MG63 (cell line): Measurements from ENCODE around the gene MPHOSPH10. TPM values are rescaled to one million over a fixed set of nuclear protein-coding genes. Genes with fewer than 3 reads are reported as not detected.
"Not testable (repeated sequence)": the region's sequence is repeated elsewhere in the genome, so short reads cannot be mapped to it uniquely, and the experiment has no call there.

ENCODE experiments used
- DNase-seq: peaks from one replicate; pipeline ENCODE4 v3.0.0-alpha.2; 2020
- H3K27me3 ChIP-seq: fragments of 250-450 bp; sonication (Bioruptor Pico); 2 replicates; pipeline ENCODE4 v1.5.1; 2020; ENCODE audit warnings: mild to moderate bottlenecking, moderate library complexity
- H3K36me3 ChIP-seq: fragments of 250-450 bp; sonication (Bioruptor Pico); 2 replicates; pipeline ENCODE4 v1.5.1; 2020; ENCODE audit warnings: mild to moderate bottlenecking, moderate library complexity
- H3K4me3 ChIP-seq: fragments of 250-450 bp; sonication (Bioruptor Pico); 2 replicates; pipeline ENCODE4 v1.5.1; 2020; ENCODE audit warnings: mild to moderate bottlenecking, moderate library complexity
- H3K9me3 ChIP-seq: fragments of 250-450 bp; sonication (Bioruptor Pico); 2 replicates; pipeline ENCODE4 v1.5.1; 2020; ENCODE audit warnings: mild to moderate bottlenecking, moderate library complexity
- total RNA-seq: library from RNA; depleted of rRNA; stranded (reverse); fragments of >200 nt; shearing (Covaris generic); gene quantifications from 2 replicates; pipeline ENCODE4 v1.2.3, GENCODE V29; 2014; ENCODE audit warnings: low replicate concordance

Gene MPHOSPH10
- total RNA-seq, 1 experiment from 2014 or later: 12.5 TPM

GRCh38 chr2:71151620-71152019 lies 21.2 kb downstream of the MPHOSPH10 start:
- no peak for DNase-seq
- Histone ChIP-seq H3K4me3 (no peak overlapping the region), H3K36me3 (peaks cover 36% of the 10 kb centered on the region), H3K9me3 (no peaks in the 10 kb centered on the region), H3K27me3 (no peaks in the 10 kb centered on the region)

DNA sequence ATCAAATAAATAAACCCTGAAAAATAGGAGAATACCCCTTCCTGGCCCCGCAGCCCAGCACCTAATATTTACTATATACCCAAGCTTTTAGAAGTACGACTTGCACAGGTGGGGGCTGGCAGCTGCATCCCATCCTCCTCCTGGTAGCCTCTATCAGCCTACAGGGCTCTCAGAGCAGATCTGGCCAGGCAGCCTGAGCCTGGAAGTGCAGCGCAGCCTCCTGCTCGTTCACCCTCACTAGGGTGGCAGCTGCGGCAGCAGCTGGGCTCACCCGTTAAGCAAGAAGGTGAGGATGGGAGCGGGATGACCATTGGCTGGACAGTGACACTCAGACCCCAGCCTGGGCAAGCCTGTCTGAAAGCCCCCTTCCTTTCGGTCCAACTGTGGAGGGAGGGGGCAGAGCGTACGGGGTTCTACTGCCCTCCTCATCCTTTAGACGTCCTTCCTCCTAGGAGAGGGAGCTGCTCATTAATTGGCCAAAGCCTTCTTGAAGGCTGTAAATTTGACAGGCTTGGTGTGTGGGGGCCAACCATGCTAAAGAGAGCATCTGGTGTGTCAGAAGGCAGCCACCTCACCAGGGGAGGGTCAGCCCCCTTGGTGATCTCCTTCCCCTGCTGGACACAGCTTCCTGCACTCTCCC lies 23.3 kb downstream of the MPHOSPH10 start:
- Histone ChIP-seq H3K36me3 (peaks cover 17% of the 10 kb centered on the region), H3K9me3 (no peaks in the 10 kb centered on the region), H3K27me3 (no peaks in the 10 kb centered on the region), H3K4me3 (no peak overlapping the region)
- DNase-seq: no peak

DNA sequence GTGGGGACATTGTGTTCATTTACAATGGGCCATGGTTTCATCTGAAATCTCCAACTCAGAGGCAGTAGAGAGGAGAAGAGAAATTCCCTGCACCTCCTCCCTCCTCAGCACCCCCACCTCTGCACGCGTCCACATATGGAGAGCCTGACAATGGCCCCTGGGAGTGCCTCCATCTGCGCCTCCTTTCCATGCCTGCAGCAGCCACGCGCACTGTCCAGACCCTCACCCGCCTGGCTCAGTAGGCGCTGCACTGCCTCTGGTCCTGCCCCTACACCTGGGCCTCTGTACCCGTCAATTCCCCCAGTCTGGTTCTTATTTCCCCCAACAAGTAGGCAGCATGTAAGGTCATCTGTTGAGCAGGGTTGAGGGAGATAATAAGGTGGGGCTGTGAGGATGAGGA lies 23.8 kb downstream of the MPHOSPH10 start:
- H3K9me3 ChIP-seq: no peaks in the 10 kb centered on the region
- H3K36me3 ChIP-seq: peaks cover 12% of the 10 kb centered on the region
- H3K4me3 ChIP-seq: no peak overlapping the region
- no peak for DNase-seq
- H3K27me3 ChIP-seq: no peaks in the 10 kb centered on the region

- Histone ChIP-seq H3K36me3 (peaks cover 9% of the 10 kb centered on the region), H3K9me3 (no peaks in the 10 kb centered on the region), H3K27me3 (no peaks in the 10 kb centered on the region), H3K4me3 (no peak overlapping the region)
- no peak for DNase-seq
Measured at GRCh38 chr2:71154798-71155197, 24.4 kb downstream of the MPHOSPH10 start.

GRCh38 chr2:71155846-71156245 lies 25.4 kb downstream of the MPHOSPH10 start:
- H3K36me3 ChIP-seq: no peaks in the 10 kb centered on the region
- DNase-seq: no peak
- no peaks in the 10 kb centered on the region for H3K9me3 ChIP-seq
- H3K27me3 ChIP-seq: no peaks in the 10 kb centered on the region
- no peak overlapping the region for H3K4me3 ChIP-seq

DNA sequence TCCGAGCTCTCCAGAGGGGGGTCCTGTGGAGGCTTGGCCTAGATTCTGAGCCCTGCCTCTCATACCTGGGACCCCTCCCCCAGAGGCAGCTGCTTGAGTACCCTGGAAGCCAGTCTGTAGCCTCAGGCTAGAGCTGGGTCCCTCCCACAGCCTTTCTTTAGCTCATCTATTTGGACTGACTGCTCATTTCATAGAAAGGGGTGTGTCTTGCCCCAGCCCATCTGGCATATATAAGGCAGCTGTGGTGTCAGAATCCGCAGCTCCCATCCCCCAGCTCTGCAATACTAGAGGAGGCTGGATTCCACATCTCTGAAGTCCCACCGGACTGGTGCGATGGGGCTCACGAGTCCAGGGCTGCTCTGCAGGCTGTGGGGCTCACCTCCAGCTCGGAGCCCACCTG lies 26.1 kb downstream of the MPHOSPH10 start:
- no peaks in the 10 kb centered on the region for H3K27me3 ChIP-seq
- no peaks in the 10 kb centered on the region for H3K36me3 ChIP-seq
- no peak overlapping the region for H3K4me3 ChIP-seq
- no peaks in the 10 kb centered on the region for H3K9me3 ChIP-seq
- DNase-seq: peak; percentile 23

DNA sequence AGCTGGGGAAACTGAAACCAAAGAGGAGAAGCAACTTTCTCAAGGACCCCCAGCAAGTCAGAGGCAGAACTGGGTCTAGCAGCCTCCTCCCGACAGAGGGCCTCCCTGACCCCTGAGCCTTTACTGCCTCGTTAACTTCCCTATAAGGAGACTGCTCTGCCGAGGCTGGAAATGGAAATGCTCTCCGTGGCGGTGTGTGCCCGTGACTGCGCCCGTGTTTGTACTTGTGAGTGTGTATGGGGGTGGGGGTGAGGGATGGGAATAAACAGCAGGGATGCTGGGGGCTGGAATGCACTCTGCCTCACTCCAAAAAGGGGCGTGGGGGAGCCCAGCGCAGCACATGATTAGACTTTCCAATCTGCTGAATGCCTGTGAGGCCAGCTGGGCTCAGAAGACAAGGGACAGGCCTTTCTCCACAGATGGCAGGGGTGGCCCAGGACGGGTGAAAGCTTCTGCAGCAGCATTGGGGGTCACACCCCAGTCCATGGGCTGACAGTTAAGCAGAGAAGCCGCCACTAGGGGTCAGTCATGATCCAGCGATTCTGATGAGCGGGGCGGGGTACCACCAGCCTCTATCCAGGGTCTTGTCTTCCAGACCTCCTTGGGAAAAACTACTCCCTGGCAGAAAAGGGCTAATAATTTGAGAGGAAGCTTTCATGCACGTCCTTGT lies 26.8 kb downstream of the MPHOSPH10 start:
- DNase-seq: peak; percentile 22
- no peaks in the 10 kb centered on the region for H3K27me3 ChIP-seq
- H3K4me3 ChIP-seq: 0 out of 2 replicates have a peak overlapping the region, but pooled peaks have one; percentile 10

DNA sequence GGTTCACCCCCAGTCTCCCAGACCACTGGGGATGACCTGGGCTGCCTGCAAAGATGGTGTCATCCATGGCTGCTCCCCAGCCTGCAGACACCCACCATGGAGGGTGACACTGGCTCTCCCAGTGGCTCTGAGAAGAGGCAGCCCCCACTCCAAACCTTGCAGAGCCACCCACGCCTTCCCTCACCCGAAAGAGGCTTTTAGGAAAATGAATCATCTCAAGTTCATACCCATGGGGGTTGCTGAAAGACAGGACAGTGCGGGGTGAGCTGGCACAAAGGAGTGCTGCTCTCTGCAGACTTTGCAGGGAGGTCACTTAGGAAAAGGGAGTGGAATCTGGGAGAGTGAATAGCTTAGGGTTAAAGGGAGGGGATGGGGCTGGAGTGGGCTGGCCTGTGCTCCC lies 36.4 kb downstream of the MPHOSPH10 start:
- Histone ChIP-seq H3K4me3 (no peak overlapping the region), H3K9me3 (no peaks in the 10 kb centered on the region), H3K36me3 (no peaks in the 10 kb centered on the region), H3K27me3 (no peaks in the 10 kb centered on the region)
- DNase-seq: peak; percentile 34

More for the DNA sequence above, 26.8 kb downstream of the MPHOSPH10 start:
- Histone ChIP-seq H3K9me3 (no peaks in the 10 kb centered on the region), H3K36me3 (no peaks in the 10 kb centered on the region)

DNA sequence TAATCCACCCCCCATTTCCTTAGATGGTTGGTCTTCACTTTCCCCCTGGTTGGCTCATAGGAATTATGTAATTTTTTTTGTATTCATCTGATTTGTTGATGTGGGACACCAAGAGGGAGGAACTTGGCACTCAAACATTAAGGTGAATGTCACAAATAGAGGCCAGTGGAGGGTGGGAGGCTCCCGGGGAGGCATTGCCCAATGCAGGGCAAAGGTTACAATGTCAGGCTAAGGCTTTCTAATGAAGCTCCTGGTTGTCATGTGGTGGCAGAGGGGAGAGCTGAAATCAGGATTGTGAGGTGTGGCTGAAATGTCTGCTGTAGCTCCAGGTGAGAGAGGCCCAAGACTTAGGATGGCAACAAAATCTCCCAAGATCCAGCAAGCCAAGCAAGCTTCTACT lies 42.7 kb downstream of the MPHOSPH10 start:
- Histone ChIP-seq H3K9me3 (no peaks in the 10 kb centered on the region), H3K27me3 (no peaks in the 10 kb centered on the region), H3K36me3 (no peaks in the 10 kb centered on the region), H3K4me3 (no peak overlapping the region)
- no peak for DNase-seq

DNA sequence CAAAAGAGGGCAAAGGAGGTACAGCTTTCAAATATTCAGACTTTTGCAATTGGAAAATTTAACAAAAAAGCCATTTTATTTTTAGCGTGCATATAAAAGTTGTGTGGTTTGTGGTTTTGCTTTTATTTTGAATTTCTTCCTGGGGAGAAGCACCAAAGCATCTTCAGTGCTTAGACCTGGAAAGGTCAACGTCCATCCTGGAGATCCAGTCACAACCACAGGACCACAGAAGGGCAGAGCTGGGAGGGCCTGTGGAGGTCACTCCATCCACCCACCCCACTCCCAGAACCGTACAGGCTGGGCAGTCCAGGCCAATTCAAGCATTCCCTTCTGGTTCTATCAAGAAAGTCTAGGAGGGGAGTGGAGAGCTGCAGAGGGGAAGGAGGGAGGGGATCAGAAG lies 43.8 kb downstream of the MPHOSPH10 start:
- Histone ChIP-seq H3K4me3 (no peak overlapping the region), H3K36me3 (no peaks in the 10 kb centered on the region), H3K27me3 (no peaks in the 10 kb centered on the region), H3K9me3 (no peaks in the 10 kb centered on the region)
- no peak for DNase-seq

GRCh38 chr2:71178836-71179235 lies 48.4 kb downstream of the MPHOSPH10 start:
- H3K9me3 ChIP-seq, H3K4me3 ChIP-seq, H3K27me3 ChIP-seq, DNase-seq, H3K36me3 ChIP-seq: not testable (repeated sequence)

DNA sequence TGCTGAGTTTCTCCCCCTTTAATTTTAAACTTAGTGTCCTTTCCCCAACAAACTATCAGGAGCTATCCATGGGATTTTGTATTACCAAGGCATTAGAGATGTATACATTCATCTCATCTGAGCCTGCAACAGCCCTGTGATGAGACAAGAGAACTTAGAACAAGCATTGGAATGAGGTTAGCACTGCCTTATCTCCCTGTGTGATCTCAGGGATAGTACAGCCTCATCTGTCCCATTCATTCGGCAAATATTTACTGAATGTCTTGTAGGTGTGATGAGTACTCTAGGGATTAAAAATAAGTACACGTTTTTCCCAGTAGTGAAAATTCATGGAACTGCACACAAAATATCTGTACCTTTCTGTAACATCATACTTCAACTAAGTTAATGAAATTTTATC lies 50.9 kb downstream of the MPHOSPH10 start:
- no peak for DNase-seq
- Histone ChIP-seq H3K36me3 (no peaks in the 10 kb centered on the region), H3K27me3 (no peaks in the 10 kb centered on the region), H3K9me3 (no peaks in the 10 kb centered on the region), H3K4me3 (no peak overlapping the region)

DNA sequence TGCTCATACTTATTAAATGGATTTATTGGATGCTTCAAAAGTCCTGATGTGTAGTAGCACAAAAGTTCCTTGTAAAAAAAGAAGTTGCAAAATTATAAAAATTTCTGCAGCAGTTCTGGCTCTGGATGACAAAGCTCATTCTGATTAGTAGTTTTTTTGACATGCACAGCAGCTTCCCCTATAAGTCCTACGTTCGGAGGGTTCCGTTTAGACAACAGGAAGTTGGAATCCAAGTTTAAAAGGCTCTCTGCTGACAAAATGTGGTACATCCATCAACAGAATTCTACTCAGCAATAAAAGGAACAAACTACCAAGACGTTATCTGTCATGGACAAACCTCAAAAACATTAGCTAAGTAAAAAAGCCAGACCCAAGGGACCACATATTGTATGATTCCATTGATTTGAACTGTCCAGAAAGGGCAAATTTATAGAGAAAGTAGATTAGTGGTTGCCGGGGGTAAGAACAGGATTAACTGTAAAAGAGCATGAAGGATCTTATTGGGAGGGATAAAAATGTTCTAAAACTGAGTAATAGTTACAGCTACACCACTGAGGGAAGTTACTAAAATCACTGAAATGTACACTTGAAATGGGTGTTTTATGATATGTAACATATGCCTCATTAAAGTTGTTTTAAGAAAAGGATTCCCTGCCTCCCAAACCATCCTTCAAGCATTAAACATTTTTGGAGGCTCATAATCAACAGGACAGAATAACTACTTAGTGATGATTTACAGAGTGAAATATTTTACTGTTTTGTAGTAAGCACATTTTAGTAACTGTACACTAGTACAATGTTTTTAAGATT lies 53.1 kb downstream of the MPHOSPH10 start:
- H3K27me3 ChIP-seq, H3K36me3 ChIP-seq, H3K9me3 ChIP-seq, DNase-seq, H3K4me3 ChIP-seq: not testable (repeated sequence)

DNA sequence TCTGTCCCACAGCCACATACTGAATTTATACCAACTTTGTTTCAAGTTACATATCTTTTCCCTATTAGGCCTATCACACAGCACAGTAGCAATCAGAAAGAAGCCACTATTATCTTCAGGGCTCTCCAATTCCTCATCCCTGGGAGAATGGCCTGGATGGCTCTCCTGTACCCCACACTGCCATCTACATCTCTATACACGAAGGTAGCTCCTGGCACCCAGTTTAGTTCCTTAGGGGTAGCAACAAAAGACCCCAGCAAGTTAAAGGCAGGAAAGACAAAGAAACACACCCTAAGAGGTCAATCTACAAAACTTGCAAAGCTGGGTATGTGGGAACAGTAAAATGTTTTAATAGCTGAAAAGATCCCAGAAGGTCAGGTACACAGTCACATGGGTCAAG lies 56.5 kb downstream of the MPHOSPH10 start:
- Histone ChIP-seq H3K27me3 (no peaks in the 10 kb centered on the region), H3K36me3 (no peaks in the 10 kb centered on the region), H3K9me3 (no peaks in the 10 kb centered on the region), H3K4me3 (no peak overlapping the region)
- no peak for DNase-seq

GRCh38 chr2:71187589-71187988 lies 57.2 kb downstream of the MPHOSPH10 start:
- Histone ChIP-seq H3K4me3 (no peak overlapping the region), H3K27me3 (no peaks in the 10 kb centered on the region), H3K36me3 (no peaks in the 10 kb centered on the region), H3K9me3 (no peaks in the 10 kb centered on the region)
- DNase-seq: no peak

DNA sequence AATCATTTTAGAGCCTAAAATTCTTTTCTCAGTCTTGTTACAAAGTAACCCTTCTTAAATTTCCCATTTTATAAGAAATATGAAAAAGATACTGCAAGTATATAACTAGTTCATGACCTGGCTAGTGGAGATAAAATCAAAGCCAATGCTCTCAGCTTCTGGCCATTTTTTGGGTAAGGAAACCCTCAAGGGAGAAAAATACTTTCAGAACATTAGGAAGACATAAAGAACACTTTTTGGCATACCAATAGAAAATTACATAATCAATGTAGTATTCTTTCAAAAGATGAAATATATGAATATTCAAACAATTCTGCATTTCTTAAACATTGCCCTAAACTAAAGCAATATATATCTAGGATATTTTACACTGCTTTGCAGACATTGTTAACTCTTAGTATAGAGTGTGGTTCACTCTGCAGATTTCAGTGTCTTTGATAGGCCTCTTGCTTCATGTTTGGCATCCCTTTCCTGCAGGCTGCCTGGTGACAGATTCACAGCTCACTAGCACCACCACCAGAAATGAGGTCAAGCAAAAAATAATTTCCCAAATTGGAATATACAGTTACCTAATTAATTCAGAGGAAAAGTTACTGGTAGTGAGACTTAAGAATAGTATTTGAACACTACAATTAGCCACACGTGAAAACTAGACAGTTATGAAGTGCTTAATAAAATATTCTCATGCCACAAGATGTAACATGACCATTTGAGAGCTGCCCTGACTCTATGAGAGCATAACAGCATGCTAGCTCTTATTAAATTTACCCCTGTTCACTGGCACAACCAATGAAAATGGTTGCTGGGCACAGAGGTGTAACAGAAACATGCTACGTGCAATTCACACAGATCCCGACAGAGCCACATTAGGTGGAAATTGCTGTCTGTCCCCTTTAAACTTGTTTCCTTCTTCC lies 60.5 kb downstream of the MPHOSPH10 start:
- Histone ChIP-seq H3K36me3 (no peaks in the 10 kb centered on the region), H3K4me3 (no peak overlapping the region), H3K27me3 (peaks cover 7% of the 10 kb centered on the region; the same call in 1 of the 2 replicates), H3K9me3 (no peaks in the 10 kb centered on the region)
- peak; percentile 35 for DNase-seq

- DNase-seq: no peak
- H3K36me3 ChIP-seq: no peaks in the 10 kb centered on the region
- H3K27me3 ChIP-seq: peaks cover 12% of the 10 kb centered on the region; the same call in 1 of the 2 replicates
- no peak overlapping the region for H3K4me3 ChIP-seq
- H3K9me3 ChIP-seq: no peaks in the 10 kb centered on the region
Measured at GRCh38 chr2:71191570-71191943, 61.1 kb downstream of the MPHOSPH10 start.
